Measurements from ENCODE around the gene RAB3D.

DNA sequence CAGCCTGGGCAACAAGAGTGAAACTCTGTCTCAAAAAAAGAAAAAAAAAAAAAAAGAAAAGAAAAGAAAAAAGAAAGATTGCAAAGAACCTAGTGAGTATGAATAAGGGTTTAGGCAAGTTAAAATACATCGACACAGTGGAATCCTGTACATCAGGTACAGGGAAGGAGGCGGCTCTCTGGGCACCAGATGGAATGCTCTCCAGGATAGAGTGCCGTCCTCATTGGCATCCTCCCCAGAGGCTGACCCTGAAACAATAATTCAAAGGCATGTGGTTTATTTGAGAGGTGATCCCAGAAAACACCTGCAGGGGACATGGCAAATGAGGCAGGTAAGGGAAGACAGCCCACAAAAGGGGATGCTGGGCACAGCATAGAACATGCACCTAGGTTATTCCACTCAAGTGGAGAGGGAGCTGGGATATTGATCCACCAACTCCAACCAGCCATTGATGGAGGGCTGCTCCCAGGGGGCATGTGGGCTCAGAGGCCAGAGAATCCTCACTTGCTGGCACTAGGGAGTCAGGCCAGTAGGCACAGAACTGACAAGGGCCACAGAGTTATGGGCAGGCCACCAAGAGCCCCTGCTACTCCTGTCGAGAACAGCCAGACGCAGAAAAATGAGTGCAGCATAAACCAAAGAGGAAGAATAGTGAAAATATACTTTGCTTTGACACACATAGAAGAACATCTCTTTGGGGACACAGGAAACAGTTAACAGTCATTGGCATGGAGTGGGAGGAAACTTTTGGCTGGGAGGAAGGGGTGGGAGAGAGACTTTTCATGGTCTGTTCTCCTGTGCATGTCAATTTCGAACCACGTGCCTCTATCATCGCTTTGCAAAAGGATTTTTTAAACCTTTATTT lies 39.3 kb downstream of the RAB3D start:
- TF ChIP-seq, protein P1, sequence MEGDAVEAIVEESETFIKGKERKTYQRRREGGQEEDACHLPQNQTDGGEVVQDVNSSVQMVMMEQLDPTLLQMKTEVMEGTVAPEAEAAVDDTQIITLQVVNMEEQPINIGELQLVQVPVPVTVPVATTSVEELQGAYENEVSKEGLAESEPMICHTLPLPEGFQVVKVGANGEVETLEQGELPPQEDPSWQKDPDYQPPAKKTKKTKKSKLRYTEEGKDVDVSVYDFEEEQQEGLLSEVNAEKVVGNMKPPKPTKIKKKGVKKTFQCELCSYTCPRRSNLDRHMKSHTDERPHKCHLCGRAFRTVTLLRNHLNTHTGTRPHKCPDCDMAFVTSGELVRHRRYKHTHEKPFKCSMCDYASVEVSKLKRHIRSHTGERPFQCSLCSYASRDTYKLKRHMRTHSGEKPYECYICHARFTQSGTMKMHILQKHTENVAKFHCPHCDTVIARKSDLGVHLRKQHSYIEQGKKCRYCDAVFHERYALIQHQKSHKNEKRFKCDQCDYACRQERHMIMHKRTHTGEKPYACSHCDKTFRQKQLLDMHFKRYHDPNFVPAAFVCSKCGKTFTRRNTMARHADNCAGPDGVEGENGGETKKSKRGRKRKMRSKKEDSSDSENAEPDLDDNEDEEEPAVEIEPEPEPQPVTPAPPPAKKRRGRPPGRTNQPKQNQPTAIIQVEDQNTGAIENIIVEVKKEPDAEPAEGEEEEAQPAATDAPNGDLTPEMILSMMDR (IDR thresholded peaks at IDR 0.05), result no peak
- TF ChIP-seq POLR2A (IDR thresholded peaks at IDR 0.05), result no peak

Data from vagina (tissue), 2 donors.